IPS-NIHi7 (cell line): ENCODE data around the gene ZFAND3.
A peak's percentile ranks its signal among the peaks of the same experiment; 100 is the strongest.

Source experiments
- DNase-seq: peaks from one replicate; pipeline ENCODE4 v3.0.0; 2012; ENCODE audit warnings: mixed read lengths; ENCODE audit errors: extremely low spot score

ZFAND3 gene

GRCh38 chr6:38184585-38185080 lies 365.1 kb downstream of the ZFAND3 start:
- DNase-seq = no peak

GRCh38 chr6:38185244-38185643 lies 365.7 kb downstream of the ZFAND3 start:
- no peak for DNase-seq

- DNase-seq = no peak
These were observed 366.2 kb downstream of the ZFAND3 start for GRCh38 chr6:38185752-38186151.

- DNase-seq = peak; percentile 56
These were observed 367.8 kb downstream of the ZFAND3 start for GRCh38 chr6:38187325-38187724.

- DNase-seq = no peak
These were observed 368.5 kb downstream of the ZFAND3 start for GRCh38 chr6:38187811-38188590.

GRCh38 chr6:38188677-38189335 lies 369.3 kb downstream of the ZFAND3 start:
- no peak for DNase-seq

- no peak for DNase-seq
These were observed 371.9 kb downstream of the ZFAND3 start for GRCh38 chr6:38191418-38191817.

GRCh38 chr6:38192011-38192410 lies 372.5 kb downstream of the ZFAND3 start:
- DNase-seq = peak; percentile 57

- no peak for DNase-seq
These were observed 373.0 kb downstream of the ZFAND3 start for GRCh38 chr6:38192487-38192886.

GRCh38 chr6:38193051-38193450 lies 373.5 kb downstream of the ZFAND3 start:
- no peak for DNase-seq

- no peak for DNase-seq
These were observed 374.2 kb downstream of the ZFAND3 start for GRCh38 chr6:38193481-38194281.

- DNase-seq = no peak
These were observed 374.7 kb downstream of the ZFAND3 start for GRCh38 chr6:38194282-38194572.

- DNase-seq = no peak
These were observed 375.1 kb downstream of the ZFAND3 start for GRCh38 chr6:38194589-38194988.

GRCh38 chr6:38195113-38195635 lies 375.6 kb downstream of the ZFAND3 start:
- DNase-seq = no peak

- DNase-seq = no peak
These were observed 378.7 kb downstream of the ZFAND3 start for GRCh38 chr6:38198219-38198618.
